GM21619 (cell line): ENCODE measurements around the gene DCN.

ENCODE experiments used
- ATAC-seq: cut with Tn5 transposase; IDR thresholded peaks from one replicate; pipeline ENCODE4 v1.9.1; 2021; ENCODE audit not compliant: unreplicated experiment

The DCN gene

GRCh38 chr12:91140026-91140931, 42.3 kb downstream of the DCN start:
- no peak for ATAC-seq

DNA sequence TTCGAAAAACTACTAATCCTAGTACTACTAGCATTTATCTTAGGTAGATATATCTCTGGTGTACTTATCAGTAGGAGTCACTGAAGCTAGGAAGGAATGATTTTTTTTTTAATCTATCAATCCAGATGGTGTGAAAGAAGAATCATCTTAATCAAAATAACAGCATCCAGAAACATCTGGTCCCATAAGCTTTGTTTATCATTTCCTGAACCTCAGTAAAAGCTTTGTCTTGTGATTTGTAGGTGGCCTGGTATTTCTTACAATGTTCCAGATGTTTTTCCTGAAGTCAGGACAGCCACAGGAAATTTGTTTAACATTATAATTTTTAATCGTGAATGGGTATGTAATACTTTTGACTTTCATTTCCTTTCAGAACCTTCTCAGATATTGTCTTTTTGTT, 43.3 kb downstream of the DCN start:
- no peak for ATAC-seq

- no peak for ATAC-seq
These were observed 44.2 kb downstream of the DCN start for GRCh38 chr12:91138337-91138920.

GRCh38 chr12:91133871-91134270, 48.7 kb downstream of the DCN start:
- no peak for ATAC-seq

- ATAC-seq = no peak
These were observed 52.8 kb downstream of the DCN start for GRCh38 chr12:91129662-91130362.

- ATAC-seq = no peak
These were observed 54.9 kb downstream of the DCN start for GRCh38 chr12:91127751-91128150.

GRCh38 chr12:91127306-91127705, 55.3 kb downstream of the DCN start:
- no peak for ATAC-seq

DNA sequence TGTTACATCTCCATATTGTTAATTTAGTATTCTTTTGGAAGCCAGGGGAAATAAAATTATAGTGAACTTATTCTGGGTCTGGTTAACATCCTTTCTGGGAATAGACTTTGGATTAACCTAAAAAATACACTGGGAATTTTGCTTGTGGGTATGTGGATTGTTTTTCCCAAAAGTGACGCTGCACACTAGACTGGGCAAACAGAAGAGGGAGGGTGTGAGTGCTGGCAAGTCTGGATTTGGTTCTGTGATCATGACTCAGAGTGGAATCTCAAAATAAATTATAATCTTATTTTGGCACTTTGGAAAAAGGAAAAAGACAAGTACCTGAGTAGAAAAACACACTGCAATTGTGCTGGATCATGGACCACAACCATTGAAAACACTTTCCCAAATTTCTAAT, 56.1 kb downstream of the DCN start:
- ATAC-seq = no peak

DNA sequence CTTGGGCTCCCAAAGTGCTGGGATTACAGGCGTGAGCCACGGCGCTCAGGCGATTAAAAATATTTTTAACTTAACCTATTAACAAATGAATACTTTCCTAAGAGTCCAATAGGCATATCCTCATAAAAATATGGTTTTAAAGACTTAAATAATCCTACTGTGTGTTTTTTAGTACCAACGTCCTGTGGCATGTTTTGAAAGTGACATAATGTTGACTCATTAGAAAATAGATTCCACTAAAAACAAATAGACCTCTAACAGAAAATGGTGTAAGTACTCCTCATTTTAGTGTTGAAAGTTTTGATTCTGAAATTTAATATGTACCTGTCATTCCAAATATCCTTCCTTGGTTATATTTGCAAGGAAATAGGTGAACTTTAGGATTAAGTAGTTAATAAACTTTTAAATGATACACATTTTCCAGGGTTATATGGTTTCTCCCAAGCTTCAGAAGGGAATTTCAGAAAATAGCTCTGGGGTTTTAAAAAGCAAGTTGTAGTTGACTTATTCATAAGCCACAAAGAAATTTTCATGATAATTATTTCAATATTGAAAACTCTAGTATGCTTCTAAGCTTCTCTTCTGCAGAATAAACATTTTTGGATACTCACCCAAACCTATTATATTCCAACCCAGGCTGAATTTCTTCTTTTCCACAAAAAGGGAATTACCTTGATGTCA, 59.2 kb downstream of the DCN start:
- no peak for ATAC-seq

DNA sequence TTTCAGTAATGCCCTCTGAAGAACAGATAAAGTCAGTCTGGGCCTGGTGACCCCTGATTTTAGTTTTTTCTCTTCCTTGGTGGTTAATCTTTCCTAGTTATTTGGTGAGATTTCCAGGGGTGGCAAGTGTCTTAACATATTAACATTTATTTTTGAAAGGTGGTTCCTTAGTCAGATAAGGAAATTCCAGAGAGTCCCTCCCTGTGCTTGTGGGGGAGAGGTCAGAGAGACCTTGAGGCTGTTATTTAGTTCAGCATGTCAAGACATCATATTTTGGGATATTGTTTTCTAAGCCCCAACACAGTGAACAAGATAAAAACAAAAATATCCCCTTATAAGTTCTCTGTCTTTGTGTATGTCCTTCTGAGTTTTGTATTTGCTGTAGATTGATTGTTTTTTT, 61.8 kb downstream of the DCN start:
- ATAC-seq = no peak

DNA sequence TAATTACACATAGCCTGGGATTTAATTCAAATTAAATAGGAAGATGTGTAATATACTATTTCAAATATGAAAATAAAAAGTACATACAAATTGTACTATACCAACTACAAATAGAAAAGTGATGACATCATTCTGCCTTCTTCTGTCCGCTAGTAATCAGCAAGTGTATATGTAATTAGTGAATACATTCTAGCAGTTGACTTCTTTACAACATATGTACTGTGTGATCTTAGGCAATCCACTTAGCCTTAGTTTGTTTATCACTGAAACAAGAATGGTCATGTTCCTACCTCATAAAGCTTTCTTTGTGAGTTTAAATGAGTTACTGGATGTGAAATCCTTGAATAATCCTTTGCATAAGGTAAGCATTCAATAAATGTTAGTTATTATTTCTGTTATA, 63.5 kb downstream of the DCN start:
- no peak for ATAC-seq

GRCh38 chr12:91113621-91114020, 69.0 kb downstream of the DCN start:
- no peak for ATAC-seq

DNA sequence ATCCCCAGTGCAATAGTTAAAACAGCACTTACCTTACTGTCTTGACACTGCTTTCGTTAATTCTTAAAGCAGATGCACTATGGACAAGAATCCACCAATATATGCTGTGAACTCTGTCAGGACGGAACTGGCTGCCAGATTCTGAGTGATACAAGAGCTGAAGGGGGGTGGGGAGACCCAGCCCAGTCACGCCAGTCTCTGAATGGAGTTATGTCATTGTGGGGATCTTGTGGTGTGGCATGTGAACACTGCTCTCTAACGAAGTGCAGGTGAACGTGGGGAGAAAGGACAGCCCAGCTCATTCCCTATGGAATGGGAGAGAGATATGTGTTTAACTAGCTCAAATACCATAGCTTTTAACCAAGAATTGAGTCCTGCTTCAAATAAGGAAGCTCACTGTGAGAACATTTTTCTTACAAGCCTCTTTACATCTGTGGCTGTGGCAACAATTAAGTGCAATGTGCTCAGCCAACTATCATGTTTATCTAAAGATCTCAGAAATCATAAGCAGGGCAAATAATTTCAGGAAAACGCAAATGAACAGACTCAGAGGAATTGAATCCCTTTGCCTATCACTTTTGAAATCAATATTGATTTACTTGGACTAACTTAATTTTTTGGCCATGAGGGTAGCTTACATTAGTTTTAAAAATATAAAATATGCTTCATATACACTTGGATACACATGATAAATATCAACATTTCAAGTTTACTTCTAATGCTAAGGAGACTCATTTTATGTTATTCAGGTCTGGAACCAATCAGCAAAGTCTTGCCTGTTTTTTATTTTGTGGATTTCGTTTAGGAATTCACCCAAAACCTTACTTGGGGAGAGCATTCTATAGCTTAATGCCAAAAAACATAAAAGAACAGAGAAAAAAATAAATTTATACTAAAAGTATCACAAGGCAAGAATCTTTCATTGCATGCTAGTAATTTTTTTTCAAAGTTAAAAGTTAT, 71.0 kb downstream of the DCN start, which contains the start of gene LUM:
LUM (minus strand) TSS at position 129 of the 960 bp plus-strand sequence. CDS start 2,515 bp downstream, outside the sequence.
- no peak for ATAC-seq

DNA sequence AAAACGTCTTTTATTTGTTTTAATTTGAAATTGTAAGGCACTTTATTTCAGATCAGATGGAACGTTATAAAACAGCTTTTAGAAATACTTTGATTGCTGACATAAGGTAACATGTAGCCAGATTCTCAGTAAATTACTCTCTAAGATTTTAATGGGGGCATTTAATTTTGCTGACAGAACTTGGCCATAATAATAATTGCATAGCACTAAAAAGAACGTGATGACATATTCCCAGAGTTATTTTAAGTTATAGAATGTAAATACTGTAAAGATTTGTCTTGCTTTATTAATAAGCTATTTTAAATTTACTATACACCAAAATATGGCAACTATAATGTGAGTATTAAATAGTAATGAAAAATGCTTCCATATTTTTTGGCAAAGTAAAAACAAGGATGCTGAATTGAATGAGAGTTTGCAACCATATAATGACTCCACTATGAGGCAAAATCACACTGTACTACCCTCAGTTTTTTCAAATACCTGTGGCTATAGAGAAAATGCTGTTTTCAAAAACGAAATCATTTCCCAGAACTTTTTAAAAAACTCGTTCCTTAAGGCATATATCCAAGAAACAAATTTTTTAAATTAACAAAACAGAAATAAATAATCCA, 72.2 kb downstream of the DCN start:
- ATAC-seq = no peak

DNA sequence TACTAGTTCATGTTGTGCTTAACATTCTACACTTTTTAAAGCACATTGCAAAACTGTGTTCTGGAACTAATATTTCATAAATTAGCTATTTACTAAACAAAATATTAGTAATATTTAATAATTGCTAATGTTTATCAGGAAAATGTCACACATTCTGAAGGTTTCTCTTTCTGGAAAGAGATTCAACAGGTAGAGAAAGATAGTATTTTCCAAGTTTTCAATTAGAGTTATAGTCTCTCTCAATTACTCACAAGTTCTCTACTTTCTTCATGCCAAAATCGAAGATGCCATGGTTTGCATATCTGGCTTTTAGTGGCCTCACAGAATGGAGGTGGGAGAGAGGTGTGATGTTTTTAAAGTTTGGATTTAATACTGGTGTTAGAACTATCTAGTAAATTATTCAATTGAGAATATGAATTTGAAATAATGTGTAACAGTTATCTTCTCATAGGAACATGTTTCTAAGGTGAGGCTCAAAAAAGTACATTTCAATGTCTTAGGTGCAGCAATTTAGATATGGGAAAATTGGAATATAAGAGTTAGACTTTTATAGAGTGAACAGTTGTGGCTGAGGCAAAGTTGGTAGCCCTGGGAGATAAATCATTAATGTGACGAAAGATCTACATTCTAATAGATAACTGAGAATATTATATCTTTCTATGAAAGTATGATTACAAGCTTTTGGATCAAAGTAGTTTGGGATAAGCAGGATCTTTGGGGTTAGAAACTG, 72.9 kb downstream of the DCN start:
- no peak for ATAC-seq

DNA sequence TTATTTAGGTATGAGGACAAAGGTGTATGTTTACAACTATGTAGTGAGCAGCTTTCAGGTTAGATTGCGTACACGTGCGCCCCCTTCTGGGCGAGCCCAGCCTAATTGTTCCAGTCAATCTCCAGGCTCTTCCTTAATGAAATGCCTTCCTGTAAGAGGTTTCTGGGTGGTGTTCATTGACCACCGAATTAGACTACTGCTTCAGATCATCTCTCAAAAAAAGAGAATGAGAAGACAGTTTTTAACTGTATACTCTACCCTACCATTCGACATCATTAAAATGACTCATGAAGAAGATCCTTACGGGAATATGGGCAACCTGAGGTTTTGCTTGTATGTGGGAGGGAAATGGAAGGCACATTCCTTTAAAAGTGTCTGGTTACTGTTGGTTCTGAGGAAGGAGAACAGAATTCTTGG, 73.5 kb downstream of the DCN start:
- ATAC-seq = peak; percentile 84

DNA sequence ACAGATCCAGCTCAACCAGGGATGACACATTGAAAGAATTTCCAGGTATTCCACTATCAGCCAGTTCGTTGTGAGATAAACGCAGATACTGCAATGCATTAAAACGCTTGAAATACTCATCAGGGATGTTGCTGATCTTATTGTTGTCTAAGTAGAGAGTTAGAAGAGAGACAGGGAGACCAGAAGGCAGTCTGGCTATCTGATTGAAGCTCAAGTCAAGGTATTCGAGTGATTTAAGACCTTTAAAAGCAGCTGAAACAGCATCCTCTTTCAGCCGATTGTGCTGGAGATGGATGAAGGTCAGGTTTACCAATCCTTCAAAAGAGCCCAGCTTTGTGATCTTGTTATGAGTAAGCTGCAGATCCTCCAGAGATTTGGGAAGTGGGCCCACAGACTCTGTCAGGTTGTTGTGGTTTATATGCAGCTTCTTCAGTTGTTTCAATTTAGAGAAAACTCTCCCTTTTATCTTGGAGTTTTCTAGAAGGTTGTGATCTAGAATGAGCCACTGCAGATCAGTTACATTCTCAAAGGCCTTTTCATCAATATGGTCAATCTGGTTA, 74.3 kb downstream of the DCN start:
- ATAC-seq = no peak

- ATAC-seq = no peak
These were observed 76.3 kb downstream of the DCN start for GRCh38 chr12:91106283-91106682.

GRCh38 chr12:91105807-91106206, 76.8 kb downstream of the DCN start:
- no peak for ATAC-seq
